ENCODE results near the gene PTGES.
A peak's percentile ranks its signal among the peaks of the same experiment; 100 is the strongest.
"Not testable (repeated sequence)": the region's sequence is repeated elsewhere in the genome, so short reads cannot be mapped to it uniquely, and the experiment has no call there.

Gene PTGES, protein sequence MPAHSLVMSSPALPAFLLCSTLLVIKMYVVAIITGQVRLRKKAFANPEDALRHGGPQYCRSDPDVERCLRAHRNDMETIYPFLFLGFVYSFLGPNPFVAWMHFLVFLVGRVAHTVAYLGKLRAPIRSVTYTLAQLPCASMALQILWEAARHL

DNA sequence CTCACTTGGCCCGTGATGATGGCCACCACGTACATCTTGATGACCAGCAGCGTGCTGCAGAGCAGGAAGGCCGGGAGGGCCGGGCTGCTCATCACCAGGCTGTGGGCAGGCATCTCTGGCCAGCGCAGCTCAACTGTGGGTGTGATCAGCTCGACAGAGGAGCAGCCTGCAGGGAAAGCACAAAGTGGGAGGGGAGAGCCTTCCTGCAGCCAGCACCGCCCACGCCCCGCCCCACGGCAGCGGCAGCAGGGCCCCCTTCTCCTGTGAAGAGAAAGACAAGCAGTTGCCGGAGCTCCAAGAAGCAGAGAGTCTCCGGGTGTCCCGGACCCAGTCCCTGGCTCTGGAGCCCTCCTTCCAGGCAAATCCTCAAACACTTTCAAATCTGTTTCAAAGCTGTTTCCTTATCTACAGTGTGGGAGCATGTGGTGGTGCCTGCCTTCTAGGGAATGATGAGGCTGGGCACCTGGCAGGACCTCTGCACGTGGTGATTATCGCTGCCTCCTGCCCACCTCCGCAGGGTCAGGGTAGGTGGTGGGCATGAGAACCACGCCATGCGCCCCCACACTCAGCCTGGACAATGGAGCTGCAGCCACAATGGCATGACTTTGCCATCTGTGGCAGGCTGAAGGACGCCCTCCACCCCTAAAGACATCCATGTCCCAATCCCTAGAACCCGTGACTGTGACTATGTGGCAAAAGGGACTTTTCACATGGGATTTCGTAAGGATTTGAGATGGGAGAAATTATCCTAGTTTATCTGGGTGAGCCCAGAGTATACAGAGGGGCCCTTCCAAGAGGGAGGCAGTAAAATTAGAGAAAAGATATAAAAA, at the start of gene PTGES:
TSS of gene PTGES (minus strand) at position 143 of the 830 bp plus-strand sequence. CDS start at position 113, 30 bp downstream.
- TF ChIP-seq, protein P1, sequence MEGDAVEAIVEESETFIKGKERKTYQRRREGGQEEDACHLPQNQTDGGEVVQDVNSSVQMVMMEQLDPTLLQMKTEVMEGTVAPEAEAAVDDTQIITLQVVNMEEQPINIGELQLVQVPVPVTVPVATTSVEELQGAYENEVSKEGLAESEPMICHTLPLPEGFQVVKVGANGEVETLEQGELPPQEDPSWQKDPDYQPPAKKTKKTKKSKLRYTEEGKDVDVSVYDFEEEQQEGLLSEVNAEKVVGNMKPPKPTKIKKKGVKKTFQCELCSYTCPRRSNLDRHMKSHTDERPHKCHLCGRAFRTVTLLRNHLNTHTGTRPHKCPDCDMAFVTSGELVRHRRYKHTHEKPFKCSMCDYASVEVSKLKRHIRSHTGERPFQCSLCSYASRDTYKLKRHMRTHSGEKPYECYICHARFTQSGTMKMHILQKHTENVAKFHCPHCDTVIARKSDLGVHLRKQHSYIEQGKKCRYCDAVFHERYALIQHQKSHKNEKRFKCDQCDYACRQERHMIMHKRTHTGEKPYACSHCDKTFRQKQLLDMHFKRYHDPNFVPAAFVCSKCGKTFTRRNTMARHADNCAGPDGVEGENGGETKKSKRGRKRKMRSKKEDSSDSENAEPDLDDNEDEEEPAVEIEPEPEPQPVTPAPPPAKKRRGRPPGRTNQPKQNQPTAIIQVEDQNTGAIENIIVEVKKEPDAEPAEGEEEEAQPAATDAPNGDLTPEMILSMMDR (IDR thresholded peaks at IDR 0.05; ENCODE audit: low read depth, low read length, missing control alignments), result no peak
- Histone ChIP-seq H3K4me3 (ENCODE audit: low read depth, low read length) (peak within 1 kb of the TSS; percentile 57), H3K36me3 (replicated peaks) (peaks cover 9% of the 10 kb centered on the region), H3K27me3 (replicated peaks) (no peaks in the 10 kb centered on the region), H3K27ac (peak within 1 kb of the TSS; percentile 47)
- in situ Hi-C loops (cut with HindIII; ENCODE audit: low pct_ligation_motif_present, low sequenced_read_pairs), result no loop called here
- peak; percentile 89 for DNase-seq

- in situ Hi-C loops (cut with HindIII; ENCODE audit: low pct_ligation_motif_present, low sequenced_read_pairs), result no loop called here
- H3K4me3 ChIP-seq (ENCODE audit: low read depth, low read length), result no peak overlapping the region
- TF ChIP-seq, protein P1 (IDR thresholded peaks at IDR 0.05; ENCODE audit: low read depth, low read length, missing control alignments), result no peak
Measured at GRCh38 chr9:129801504-129801903, 48.7 kb upstream of the PTGES start.

GRCh38 chr9:129798973-129799372, 46.1 kb upstream of the PTGES start:
- H3K27ac ChIP-seq, result no peak overlapping the region
- TF ChIP-seq, protein P1 (IDR thresholded peaks at IDR 0.05; ENCODE audit: low read depth, low read length, missing control alignments), result no peak
- in situ Hi-C loops (cut with HindIII; ENCODE audit: low pct_ligation_motif_present, low sequenced_read_pairs), result no loop called here
- peaks cover 7% of the 10 kb centered on the region for H3K27me3 ChIP-seq (replicated peaks)
- DNase-seq, result no peak
- H3K4me3 ChIP-seq (ENCODE audit: low read depth, low read length), result no peak overlapping the region
- H3K36me3 ChIP-seq (replicated peaks), result no peaks in the 10 kb centered on the region

More at GRCh38 chr9:129801504-129801903, 48.7 kb upstream of the PTGES start:
- DNase-seq, result no peak
- Histone ChIP-seq H3K27ac (no peak overlapping the region), H3K36me3 (replicated peaks) (peaks cover 8% of the 10 kb centered on the region), H3K27me3 (replicated peaks) (no peaks in the 10 kb centered on the region)

- H3K27me3 ChIP-seq (replicated peaks); H3K36me3 ChIP-seq (replicated peaks); H3K4me3 ChIP-seq (ENCODE audit: low read depth, low read length); in situ Hi-C loops (cut with HindIII; ENCODE audit: low pct_ligation_motif_present, low sequenced_read_pairs); H3K27ac ChIP-seq; DNase-seq: not testable (repeated sequence)
Measured at GRCh38 chr9:129796029-129796428, 43.2 kb upstream of the PTGES start.

DNA sequence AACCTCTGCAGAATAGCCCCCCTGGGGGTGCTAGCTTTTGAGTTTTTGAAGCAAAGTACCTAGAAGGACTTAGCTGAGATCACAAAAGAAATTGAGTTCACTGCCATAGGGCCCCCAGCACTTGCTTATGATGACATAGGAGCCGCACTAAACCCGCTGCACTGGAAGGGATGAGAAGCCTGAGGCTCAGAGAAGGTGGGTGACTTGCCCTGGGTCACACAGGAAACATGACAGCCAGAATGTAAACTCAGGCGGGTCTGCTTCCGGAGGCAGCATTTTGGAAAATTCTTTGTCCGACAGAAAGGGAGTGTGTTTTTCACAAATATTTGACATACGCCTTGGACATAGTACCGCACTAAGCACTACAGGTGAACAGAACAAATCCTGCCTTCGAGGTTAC, 41.7 kb upstream of the PTGES start:
- H3K4me3 ChIP-seq (ENCODE audit: low read depth, low read length), result no peak overlapping the region

DNA sequence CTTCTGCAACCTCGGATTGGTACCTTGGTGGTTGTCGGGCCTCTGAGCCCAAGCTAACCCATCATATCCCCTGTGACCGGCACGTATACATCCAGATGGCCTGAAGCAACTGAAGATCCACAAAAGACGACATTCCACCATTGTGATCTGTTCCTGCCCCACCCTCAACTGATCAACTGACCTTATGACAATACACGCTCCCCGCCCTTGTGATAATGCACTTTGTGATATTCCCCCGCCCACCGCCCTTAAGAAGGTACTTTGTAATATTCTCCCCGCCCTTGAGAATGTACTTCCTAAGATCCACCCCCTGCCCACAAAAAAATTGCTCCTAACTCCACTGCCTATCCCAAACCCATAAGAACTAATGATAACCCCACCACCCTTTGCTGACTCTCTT, 33.6 kb upstream of the PTGES start:
- TF ChIP-seq, protein P1 (IDR thresholded peaks at IDR 0.05; ENCODE audit: low read depth, low read length, missing control alignments), result no peak
- no peaks in the 10 kb centered on the region for H3K36me3 ChIP-seq (replicated peaks)
- DNase-seq, result no peak
- in situ Hi-C loops (cut with HindIII; ENCODE audit: low pct_ligation_motif_present, low sequenced_read_pairs), result no loop called here
- no peak overlapping the region for H3K27ac ChIP-seq
- H3K4me3 ChIP-seq (ENCODE audit: low read depth, low read length), result no peak overlapping the region
- H3K27me3 ChIP-seq (replicated peaks), result no peaks in the 10 kb centered on the region

More for the DNA sequence above, 41.7 kb upstream of the PTGES start:
- in situ Hi-C loops (cut with HindIII; ENCODE audit: low pct_ligation_motif_present, low sequenced_read_pairs), result no loop called here
- TF ChIP-seq, protein P1 (IDR thresholded peaks at IDR 0.05; ENCODE audit: low read depth, low read length, missing control alignments), result no peak
- H3K27me3 ChIP-seq (replicated peaks), result peaks cover 7% of the 10 kb centered on the region
- DNase-seq, result no peak
- no peaks in the 10 kb centered on the region for H3K36me3 ChIP-seq (replicated peaks)
- H3K27ac ChIP-seq, result no peak overlapping the region
